ENCODE measurements around the gene DNAJC16. TPM values are rescaled to one million over a fixed set of nuclear protein-coding genes. Genes with fewer than 3 reads are reported as not detected.
A peak's percentile ranks its signal among the peaks of the same experiment; 100 is the strongest.

DNAJC16 gene
- total RNA-seq, 1 donor from 2014 or later = 32.5 TPM

GRCh38 chr1:15578921-15579682 is 52.5 kb downstream of the DNAJC16 start:
- Mint-ChIP-seq H3K4me3 (ENCODE audit: unreplicated experiment) (no peak overlapping the region), H3K4me1 (ENCODE audit: low read depth, unreplicated experiment) (no peaks in the 10 kb centered on the region), H3K27me3 (ENCODE audit: unreplicated experiment) (peaks cover 2% of the 10 kb centered on the region), H3K9me3 (ENCODE audit: unreplicated experiment) (peaks cover 3% of the 10 kb centered on the region), H3K27ac (ENCODE audit: unreplicated experiment) (no peak overlapping the region), H3K36me3 (ENCODE audit: unreplicated experiment) (no peaks in the 10 kb centered on the region)
- no peak for DNase-seq
- TF ChIP-seq, protein P1, sequence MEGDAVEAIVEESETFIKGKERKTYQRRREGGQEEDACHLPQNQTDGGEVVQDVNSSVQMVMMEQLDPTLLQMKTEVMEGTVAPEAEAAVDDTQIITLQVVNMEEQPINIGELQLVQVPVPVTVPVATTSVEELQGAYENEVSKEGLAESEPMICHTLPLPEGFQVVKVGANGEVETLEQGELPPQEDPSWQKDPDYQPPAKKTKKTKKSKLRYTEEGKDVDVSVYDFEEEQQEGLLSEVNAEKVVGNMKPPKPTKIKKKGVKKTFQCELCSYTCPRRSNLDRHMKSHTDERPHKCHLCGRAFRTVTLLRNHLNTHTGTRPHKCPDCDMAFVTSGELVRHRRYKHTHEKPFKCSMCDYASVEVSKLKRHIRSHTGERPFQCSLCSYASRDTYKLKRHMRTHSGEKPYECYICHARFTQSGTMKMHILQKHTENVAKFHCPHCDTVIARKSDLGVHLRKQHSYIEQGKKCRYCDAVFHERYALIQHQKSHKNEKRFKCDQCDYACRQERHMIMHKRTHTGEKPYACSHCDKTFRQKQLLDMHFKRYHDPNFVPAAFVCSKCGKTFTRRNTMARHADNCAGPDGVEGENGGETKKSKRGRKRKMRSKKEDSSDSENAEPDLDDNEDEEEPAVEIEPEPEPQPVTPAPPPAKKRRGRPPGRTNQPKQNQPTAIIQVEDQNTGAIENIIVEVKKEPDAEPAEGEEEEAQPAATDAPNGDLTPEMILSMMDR (IDR thresholded peaks at IDR 0.05; ENCODE audit: partially characterized antibody, unreplicated experiment) = no peak

- no peak overlapping the region for H3K27ac Mint-ChIP-seq (ENCODE audit: unreplicated experiment)
- H3K27me3 Mint-ChIP-seq (ENCODE audit: unreplicated experiment) = peaks cover 2% of the 10 kb centered on the region
- TF ChIP-seq, protein P1 (IDR thresholded peaks at IDR 0.05; ENCODE audit: partially characterized antibody, unreplicated experiment) = no peak
Observed at GRCh38 chr1:15579683-15580047, 53.0 kb downstream of the DNAJC16 start.

DNA sequence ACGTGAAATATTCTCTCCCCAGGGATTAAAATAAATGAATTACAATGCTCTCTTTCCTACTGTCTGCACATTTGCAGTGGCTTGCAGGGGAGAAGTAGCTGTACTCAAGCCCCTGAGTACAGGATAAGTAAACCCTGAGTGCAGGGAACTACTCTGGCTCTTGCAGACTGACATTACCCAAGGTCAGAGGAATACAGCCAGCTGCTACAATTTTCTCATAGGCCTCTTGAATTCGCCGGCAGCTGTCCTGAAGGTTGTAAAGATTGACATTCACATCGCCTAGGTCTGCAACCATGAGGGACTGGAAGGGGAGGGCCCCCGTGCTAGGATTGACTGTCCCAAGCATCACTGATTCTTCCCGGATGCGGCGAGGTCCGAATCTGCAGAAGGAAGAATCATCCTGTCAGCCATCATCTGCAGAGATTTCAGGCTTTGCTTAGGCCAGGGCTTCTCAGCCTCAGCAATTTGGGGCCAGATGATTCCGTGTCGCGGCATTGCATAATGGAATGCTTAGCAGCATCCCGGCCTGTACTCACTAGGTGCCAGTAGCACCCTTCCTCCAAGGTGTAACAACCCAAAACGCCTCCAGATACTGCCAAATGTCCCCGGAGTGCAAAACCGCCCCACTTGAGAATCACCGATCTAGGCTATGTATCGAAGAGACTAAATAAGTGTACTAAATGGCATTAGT is 56.5 kb downstream of the DNAJC16 start:
- Mint-ChIP-seq H3K36me3 (ENCODE audit: unreplicated experiment) (no peaks in the 10 kb centered on the region), H3K4me1 (ENCODE audit: low read depth, unreplicated experiment) (no peaks in the 10 kb centered on the region), H3K4me3 (ENCODE audit: unreplicated experiment) (no peak overlapping the region), H3K27me3 (ENCODE audit: unreplicated experiment) (peaks cover 2% of the 10 kb centered on the region), H3K9me3 (ENCODE audit: unreplicated experiment) (peaks cover 6% of the 10 kb centered on the region), H3K27ac (ENCODE audit: unreplicated experiment) (no peak overlapping the region)
- TF ChIP-seq, protein P1 (IDR thresholded peaks at IDR 0.05; ENCODE audit: partially characterized antibody, unreplicated experiment) = no peak
- no peak for DNase-seq

More at GRCh38 chr1:15579683-15580047, 53.0 kb downstream of the DNAJC16 start:
- no peaks in the 10 kb centered on the region for H3K36me3 Mint-ChIP-seq (ENCODE audit: unreplicated experiment)
- DNase-seq = no peak
- H3K4me1 Mint-ChIP-seq (ENCODE audit: low read depth, unreplicated experiment) = no peaks in the 10 kb centered on the region
- H3K4me3 Mint-ChIP-seq (ENCODE audit: unreplicated experiment) = no peak overlapping the region
- H3K9me3 Mint-ChIP-seq (ENCODE audit: unreplicated experiment) = peaks cover 3% of the 10 kb centered on the region

DNA sequence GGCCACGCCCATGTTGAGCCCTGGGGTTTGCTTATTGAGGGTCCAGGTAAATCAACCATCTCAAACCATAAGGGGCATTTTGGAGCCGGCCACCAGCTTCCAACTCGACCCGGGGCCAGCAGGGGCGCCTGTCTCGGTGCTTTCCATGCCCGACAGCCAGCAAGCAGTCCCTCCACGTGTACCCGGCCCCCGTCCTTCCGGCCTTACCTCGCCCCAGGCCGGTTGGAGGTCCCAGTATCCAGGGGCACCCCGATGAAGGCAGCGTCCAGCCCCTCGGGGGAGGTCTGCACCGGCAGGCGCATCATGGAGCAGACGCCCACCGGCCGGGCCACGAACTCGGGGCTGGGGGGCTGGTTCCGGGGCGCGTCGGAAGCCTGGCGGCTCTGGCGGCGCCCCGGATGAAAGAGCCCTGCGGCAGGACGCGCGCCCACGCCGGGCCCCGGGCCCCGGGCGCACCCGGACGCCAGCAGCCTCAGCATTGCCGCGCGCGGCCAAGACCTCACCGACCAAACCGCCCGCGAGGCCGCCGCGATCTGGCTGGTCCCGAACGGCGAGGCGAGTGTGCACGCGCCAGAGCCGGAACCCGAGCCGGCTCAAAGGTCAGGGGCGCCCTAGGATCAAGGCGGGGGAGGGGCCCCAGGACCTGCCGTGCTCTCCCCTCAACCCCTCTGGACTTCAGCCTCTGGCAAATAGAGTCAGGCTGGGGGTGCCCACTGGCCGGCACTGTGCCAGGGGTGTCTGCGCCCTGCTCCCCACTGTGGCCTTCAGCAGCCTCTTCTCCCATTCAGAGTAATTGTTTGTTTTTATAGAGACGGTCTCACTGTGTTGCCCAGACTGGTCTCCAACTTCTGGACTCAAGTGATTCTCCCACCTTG is 58.1 kb downstream of the DNAJC16 start, which contains the start of gene AGMAT:
TSS of gene AGMAT (minus strand) at position 563 of the 875 bp plus-strand sequence. CDS start at position 479, 84 bp downstream.
- Mint-ChIP-seq H3K9me3 (ENCODE audit: unreplicated experiment) (peaks cover 6% of the 10 kb centered on the region), H3K27me3 (ENCODE audit: unreplicated experiment) (peaks cover 2% of the 10 kb centered on the region), H3K4me1 (ENCODE audit: low read depth, unreplicated experiment) (no peaks in the 10 kb centered on the region), H3K36me3 (ENCODE audit: unreplicated experiment) (no peaks in the 10 kb centered on the region), H3K4me3 (ENCODE audit: unreplicated experiment) (peak within 1 kb of the TSS; percentile 70), H3K27ac (ENCODE audit: unreplicated experiment) (no peak within 1 kb of the TSS)
- TF ChIP-seq, protein P1 (IDR thresholded peaks at IDR 0.05; ENCODE audit: partially characterized antibody, unreplicated experiment) = peak; percentile 45
- DNase-seq = peak; percentile 70

Data from glutamatergic neuron (in vitro differentiated cells).